ENCODE results near the gene CD151. TPM values are rescaled to one million over a fixed set of nuclear protein-coding genes. Genes with fewer than 3 reads are reported as not detected.
A peak's percentile ranks its signal among the peaks of the same experiment; 100 is the strongest.

Gene CD151
- polyA plus RNA-seq, 1 of the 3 experiments (the other 2 are of a cell fraction), result 922 TPM

DNA sequence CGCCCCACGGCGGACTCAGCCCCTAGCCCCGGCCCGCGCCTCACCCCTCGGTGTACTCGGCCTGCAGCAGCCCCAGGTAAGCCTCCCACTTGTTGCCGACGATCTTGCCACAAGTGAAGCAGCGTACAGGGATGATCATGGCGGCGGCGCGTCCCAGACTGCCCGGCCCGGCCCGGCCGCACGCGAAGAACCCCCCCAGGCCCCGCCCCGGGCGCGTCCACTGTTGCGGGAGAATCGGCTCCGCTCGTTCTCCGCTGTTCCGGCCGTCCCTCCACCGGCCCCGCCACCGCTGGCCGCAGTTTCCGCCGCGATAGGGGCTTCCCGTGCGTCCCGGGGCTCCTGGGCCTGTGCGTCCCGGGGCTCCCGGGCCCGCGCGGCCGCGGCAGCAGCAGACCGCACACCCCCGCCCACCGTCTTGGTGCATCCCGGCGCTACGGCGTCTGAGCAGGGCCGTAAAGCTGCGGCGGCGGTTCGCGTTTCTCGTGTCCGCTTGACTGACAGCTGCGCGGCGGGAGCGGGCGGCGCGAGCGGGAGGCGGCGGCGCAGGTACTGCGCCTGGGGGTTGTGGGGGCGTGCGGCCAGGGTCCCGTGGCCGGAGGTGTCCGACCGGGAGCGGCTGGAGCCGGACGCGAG lies 9.7 kb downstream of the CD151 start, which contains the start of the genes POLR2L and TSPAN4 (continued):
- TF ChIP-seq FOXM1 (IDR thresholded peaks at IDR 0.05; ENCODE audit: low read depth) (0 out of 2 replicates have a peak, but pooled peaks have one; percentile 42), MXI1 (IDR thresholded peaks at IDR 0.05; ENCODE audit: low read depth, low read length) (peak; percentile 100), RXRA (IDR thresholded peaks at IDR 0.05; ENCODE audit: borderline replicate concordance, low read depth) (no peak)
- TF ChIP-seq, protein P1, sequence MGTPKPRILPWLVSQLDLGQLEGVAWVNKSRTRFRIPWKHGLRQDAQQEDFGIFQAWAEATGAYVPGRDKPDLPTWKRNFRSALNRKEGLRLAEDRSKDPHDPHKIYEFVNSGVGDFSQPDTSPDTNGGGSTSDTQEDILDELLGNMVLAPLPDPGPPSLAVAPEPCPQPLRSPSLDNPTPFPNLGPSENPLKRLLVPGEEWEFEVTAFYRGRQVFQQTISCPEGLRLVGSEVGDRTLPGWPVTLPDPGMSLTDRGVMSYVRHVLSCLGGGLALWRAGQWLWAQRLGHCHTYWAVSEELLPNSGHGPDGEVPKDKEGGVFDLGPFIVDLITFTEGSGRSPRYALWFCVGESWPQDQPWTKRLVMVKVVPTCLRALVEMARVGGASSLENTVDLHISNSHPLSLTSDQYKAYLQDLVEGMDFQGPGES (IDR thresholded peaks at IDR 0.05; ENCODE audit: low read depth, low read length), result no peak
- TF ChIP-seq, protein P2, sequence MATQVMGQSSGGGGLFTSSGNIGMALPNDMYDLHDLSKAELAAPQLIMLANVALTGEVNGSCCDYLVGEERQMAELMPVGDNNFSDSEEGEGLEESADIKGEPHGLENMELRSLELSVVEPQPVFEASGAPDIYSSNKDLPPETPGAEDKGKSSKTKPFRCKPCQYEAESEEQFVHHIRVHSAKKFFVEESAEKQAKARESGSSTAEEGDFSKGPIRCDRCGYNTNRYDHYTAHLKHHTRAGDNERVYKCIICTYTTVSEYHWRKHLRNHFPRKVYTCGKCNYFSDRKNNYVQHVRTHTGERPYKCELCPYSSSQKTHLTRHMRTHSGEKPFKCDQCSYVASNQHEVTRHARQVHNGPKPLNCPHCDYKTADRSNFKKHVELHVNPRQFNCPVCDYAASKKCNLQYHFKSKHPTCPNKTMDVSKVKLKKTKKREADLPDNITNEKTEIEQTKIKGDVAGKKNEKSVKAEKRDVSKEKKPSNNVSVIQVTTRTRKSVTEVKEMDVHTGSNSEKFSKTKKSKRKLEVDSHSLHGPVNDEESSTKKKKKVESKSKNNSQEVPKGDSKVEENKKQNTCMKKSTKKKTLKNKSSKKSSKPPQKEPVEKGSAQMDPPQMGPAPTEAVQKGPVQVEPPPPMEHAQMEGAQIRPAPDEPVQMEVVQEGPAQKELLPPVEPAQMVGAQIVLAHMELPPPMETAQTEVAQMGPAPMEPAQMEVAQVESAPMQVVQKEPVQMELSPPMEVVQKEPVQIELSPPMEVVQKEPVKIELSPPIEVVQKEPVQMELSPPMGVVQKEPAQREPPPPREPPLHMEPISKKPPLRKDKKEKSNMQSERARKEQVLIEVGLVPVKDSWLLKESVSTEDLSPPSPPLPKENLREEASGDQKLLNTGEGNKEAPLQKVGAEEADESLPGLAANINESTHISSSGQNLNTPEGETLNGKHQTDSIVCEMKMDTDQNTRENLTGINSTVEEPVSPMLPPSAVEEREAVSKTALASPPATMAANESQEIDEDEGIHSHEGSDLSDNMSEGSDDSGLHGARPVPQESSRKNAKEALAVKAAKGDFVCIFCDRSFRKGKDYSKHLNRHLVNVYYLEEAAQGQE (IDR thresholded peaks at IDR 0.05; ENCODE audit: low read depth, low read length), result peak; percentile 63; the same call in 1 of the 2 replicates

DNA sequence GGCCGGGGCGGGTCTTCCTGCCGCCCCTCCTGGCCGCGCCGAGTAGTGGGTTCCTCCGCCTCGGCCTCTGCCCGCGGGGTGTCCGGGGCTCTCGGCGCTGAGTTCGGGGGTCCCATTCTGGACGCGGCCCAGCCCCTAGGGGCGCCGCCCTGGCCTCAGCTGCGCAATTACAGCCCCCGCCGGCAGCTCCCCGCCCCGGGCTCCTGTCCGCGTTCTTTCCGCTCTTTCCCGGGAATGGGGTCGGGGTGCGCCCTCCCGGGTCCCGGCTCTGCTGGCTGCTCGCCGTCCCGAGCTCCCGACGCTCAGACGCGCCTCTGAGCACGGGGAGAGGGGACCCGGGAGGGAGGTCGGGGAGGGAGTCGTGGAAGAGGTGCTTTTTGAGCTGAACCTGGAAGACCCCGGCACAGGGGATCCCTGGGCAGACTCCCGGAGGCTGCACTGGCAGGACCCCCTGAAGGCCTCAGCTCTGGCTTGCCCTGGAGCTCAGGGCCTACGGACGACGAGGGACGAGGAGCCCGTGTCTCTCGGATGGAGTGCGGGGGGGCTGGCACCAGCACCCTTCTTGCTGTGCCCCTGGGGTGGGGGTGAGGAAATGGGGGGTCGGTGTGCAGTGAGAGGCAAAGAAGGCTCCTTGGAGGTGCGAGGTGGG lies 10.5 kb downstream of the CD151 start:
- Histone ChIP-seq H3K9me2 (no peaks in the 10 kb centered on the region), H3K27ac (ENCODE audit: low read depth in 2 of 2, low read length in 1 of 2) (peak overlapping the region; percentile 91 to 93), H3K4me3 (ENCODE audit: low read depth in 2 of 2, low read length in 1 of 2) (peak overlapping the region; percentile 95 to 100), H3K9ac (peak overlapping the region; percentile 97), H3K4me2 (peak overlapping the region; percentile 100), H3K9me3 (no peaks in the 10 kb centered on the region), H2AFZ (ENCODE audit: low read depth) (no peak overlapping the region), H3F3A (replicated peaks; ENCODE audit: insufficient read depth) (peaks cover 45% of the 10 kb centered on the region), H4K20me1 (ENCODE audit: insufficient read depth) (peaks cover 45% of the 10 kb centered on the region), H3K4me1 (ENCODE audit: control insufficient read depth in 1 of 2, insufficient read depth in 2 of 2, low read depth in 1 of 2, low read length in 1 of 2) (peaks cover 24 to 35% of the 10 kb centered on the region in 2 experiments; a peak in 3 of 4 replicates), H3K79me2 (ENCODE audit: insufficient read depth) (peaks cover 77% of the 10 kb centered on the region), H3K36me3 (replicated peaks in 1 of 2; ENCODE audit: control insufficient read depth in 1 of 2, insufficient read depth in 2 of 2, low read length in 1 of 2) (peaks cover 17 to 23% of the 10 kb centered on the region in 2 experiments), H3K27me3 (ENCODE audit: insufficient read depth) (no peaks in the 10 kb centered on the region)
- 14% methylated on average over 22 of the region's 53 CpGs for WGBS (ENCODE audit: low lambda C conversion rate)
- ChIA-PET CTCF (interaction anchor here (1.1 to 7.5 kb wide), 4 partner anchors 16 to 207 kb away, joined by 3 to 70 read pairs (median 4); no protein-coding TSS in a partner anchor), POLR2A (interaction anchor here (0.5 to 2.6 kb wide), 8 partner anchors 10 to 254 kb away, joined by 3 to 13 read pairs (median 5); partner anchors contain the start of genes CD151, PNPLA2 and RPLP2)
- TF ChIP-seq FOXM1 (IDR thresholded peaks at IDR 0.05; ENCODE audit: low read depth), result no peak
- TF ChIP-seq RAD21 (IDR thresholded peaks at IDR 0.05; ENCODE audit: low read length), result no peak
- TF ChIP-seq, protein P3, sequence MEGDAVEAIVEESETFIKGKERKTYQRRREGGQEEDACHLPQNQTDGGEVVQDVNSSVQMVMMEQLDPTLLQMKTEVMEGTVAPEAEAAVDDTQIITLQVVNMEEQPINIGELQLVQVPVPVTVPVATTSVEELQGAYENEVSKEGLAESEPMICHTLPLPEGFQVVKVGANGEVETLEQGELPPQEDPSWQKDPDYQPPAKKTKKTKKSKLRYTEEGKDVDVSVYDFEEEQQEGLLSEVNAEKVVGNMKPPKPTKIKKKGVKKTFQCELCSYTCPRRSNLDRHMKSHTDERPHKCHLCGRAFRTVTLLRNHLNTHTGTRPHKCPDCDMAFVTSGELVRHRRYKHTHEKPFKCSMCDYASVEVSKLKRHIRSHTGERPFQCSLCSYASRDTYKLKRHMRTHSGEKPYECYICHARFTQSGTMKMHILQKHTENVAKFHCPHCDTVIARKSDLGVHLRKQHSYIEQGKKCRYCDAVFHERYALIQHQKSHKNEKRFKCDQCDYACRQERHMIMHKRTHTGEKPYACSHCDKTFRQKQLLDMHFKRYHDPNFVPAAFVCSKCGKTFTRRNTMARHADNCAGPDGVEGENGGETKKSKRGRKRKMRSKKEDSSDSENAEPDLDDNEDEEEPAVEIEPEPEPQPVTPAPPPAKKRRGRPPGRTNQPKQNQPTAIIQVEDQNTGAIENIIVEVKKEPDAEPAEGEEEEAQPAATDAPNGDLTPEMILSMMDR (IDR thresholded peaks at IDR 0.05), result no peak
- no peak for TF ChIP-seq GABPA (IDR thresholded peaks at IDR 0.05; ENCODE audit: low read depth)
- TF ChIP-seq MEF2A (IDR thresholded peaks at IDR 0.05; ENCODE audit: borderline replicate concordance, low read depth), result no peak
- TF ChIP-seq SIN3A (IDR thresholded peaks at IDR 0.05; ENCODE audit: borderline replicate concordance, low read depth, low read length), result no peak
- no peak for TF ChIP-seq JUND (IDR thresholded peaks at IDR 0.05)
- TF ChIP-seq ELF1 (IDR thresholded peaks at IDR 0.05), result no peak
- no peak for TF ChIP-seq SMC3 (IDR thresholded peaks at IDR 0.05; ENCODE audit: low read depth, low read length)
- DNase-seq, result peak; percentile 68

Data from SK-N-SH (cell line).